RWPE1 (cell line): Measurements from ENCODE around the gene PEAR1.
A peak's percentile ranks its signal among the peaks of the same experiment; 100 is the strongest.

Source experiments
- CTCF ChIA-PET: fragments of 350-600 bp; sonication (Branson Sonifier 250); formaldehyde crosslinking; extraction: SDS; loops from one replicate; lab custom pipeline; 2021; lab: Yijun Ruan, JAX
- POLR2A ChIA-PET: fragments of 400-600 bp; formaldehyde crosslinking; extraction: SDS; loops from one replicate; lab custom pipeline; 2020; ENCODE audit warnings: antibody characterized with exemption; ENCODE audit not compliant: low non-redundant PET; lab: Yijun Ruan, JAX
- DNase-seq: peaks from one replicate; pipeline ENCODE4 v3.0.0; 2012; ENCODE audit warnings: low spot score
- H3K27ac ChIP-seq: fragments of 450-650 bp; 2 replicates; pipeline ENCODE4 v1.5.1; 2017
- CTCF ChIP-seq: fragments of 450-650 bp; conservative IDR thresholded peaks from 2 replicates; pipeline ENCODE4 v1.5.1; 2017; ENCODE audit warnings: low read depth, mild to moderate bottlenecking

The PEAR1 gene, protein sequence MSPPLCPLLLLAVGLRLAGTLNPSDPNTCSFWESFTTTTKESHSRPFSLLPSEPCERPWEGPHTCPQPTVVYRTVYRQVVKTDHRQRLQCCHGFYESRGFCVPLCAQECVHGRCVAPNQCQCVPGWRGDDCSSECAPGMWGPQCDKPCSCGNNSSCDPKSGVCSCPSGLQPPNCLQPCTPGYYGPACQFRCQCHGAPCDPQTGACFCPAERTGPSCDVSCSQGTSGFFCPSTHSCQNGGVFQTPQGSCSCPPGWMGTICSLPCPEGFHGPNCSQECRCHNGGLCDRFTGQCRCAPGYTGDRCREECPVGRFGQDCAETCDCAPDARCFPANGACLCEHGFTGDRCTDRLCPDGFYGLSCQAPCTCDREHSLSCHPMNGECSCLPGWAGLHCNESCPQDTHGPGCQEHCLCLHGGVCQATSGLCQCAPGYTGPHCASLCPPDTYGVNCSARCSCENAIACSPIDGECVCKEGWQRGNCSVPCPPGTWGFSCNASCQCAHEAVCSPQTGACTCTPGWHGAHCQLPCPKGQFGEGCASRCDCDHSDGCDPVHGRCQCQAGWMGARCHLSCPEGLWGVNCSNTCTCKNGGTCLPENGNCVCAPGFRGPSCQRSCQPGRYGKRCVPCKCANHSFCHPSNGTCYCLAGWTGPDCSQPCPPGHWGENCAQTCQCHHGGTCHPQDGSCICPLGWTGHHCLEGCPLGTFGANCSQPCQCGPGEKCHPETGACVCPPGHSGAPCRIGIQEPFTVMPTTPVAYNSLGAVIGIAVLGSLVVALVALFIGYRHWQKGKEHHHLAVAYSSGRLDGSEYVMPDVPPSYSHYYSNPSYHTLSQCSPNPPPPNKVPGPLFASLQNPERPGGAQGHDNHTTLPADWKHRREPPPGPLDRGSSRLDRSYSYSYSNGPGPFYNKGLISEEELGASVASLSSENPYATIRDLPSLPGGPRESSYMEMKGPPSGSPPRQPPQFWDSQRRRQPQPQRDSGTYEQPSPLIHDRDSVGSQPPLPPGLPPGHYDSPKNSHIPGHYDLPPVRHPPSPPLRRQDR

DNA sequence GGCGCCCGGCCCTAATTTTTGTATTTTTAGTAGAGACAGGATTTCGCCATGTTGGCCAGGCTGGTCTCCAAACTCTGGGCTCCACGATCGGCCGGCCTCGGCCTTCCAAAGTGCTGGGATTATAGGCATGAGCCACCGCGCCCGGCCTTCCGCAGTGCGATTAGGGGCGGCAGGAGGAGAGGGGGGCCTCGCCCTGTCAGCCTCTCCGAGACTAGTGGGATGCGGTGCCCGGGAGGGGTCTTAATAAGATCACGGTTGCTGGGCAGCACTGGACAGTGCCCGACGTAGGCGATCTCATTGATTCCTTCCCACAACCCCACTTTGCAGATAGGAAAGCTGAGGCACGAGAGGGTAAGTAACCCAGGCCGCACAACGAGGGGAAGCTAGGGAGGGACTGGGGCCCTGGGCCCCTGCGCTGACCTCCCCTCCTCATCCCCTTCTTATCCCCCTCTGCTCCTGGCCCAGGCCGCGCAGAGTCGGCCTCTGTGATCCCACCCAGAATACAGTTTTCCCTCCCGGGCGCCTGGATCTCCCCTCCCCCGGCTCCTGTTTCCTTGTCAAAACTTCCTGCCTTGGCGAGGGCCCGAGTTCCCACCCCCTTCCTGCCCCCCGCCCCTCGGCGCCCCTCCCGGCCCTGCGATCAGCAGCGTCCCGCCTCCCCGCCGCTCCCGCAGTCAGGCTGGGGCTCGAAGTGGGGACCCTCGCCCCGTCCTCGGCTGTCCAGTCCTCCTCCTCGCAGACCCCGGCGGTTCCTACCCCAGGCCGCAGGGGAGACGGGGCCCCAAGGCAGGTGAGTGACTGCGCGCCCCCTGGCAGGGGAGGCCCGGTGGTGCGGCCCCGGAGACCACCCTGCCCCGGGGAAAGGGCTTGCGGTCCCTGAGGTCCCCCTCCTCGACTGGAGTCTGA, at the start of gene PEAR1:
Gene PEAR1 (plus strand): TSS at position 671 of the 906 bp plus-strand sequence. CDS start 10,209 bp downstream, outside the sequence.
- H3K27ac ChIP-seq: peak within 1 kb of the TSS; percentile 99
- no peak for TF ChIP-seq CTCF
- ChIA-PET POLR2A (no interaction called here), CTCF (interaction anchor here (0.6 to 9.3 kb wide), 3 partner anchors 34 to 201 kb away, joined by 3 to 77 read pairs (median 4); no protein-coding TSS in a partner anchor)
- no peak for DNase-seq

DNA sequence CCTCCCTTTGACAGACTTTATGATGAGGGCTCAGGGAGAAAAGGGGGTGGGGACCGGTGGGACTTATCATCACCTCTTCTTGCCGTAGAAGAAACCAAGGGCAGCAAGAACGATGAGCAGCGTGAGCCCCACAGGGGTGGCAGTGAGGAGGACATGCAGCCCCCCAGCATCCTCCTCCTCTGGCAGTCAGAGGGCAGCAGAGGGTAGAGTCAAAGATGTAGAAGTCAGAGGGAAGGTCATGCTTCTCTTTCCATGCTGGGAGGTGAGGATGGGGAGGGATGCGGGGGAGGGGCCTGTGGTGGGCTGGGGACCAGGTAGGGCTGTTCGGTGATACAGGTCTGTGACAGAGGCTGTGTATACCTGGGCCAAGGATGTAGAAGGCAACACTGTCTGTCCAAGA, 49.4 kb upstream of the PEAR1 start:
- H3K27ac ChIP-seq: no peak overlapping the region
- CTCF ChIA-PET: interaction anchor here (1.0 kb wide), 1 partner anchor 15 kb away, joined by 3 read pairs; no protein-coding TSS in a partner anchor
- POLR2A ChIA-PET: no interaction called here
- DNase-seq: no peak
- TF ChIP-seq CTCF: no peak

DNA sequence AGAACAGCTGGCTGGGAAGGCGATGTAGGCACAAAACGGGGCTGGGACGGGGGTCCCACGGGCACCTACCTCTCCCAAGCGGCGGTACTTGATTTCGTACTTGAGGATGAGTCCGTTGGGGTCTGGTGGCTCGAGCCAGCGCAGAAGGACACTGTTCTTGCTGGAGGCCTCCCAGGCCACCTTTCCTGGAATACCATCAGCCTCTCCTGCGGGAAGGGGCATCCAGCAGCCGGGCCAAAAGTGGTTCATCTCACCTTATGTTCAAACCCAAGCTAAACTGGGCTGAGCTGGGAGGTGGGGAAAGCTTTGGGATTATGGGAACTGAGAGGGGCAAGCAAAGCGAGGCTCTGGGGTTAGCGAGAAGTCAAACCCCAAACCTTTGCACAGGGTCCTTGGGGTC, 48.9 kb upstream of the PEAR1 start:
- no peak for TF ChIP-seq CTCF
- POLR2A ChIA-PET: no interaction called here
- DNase-seq: no peak
- H3K27ac ChIP-seq: no peak overlapping the region
- CTCF ChIA-PET: interaction anchor here (0.8 kb wide), 1 partner anchor 183 kb away, joined by 3 read pairs; no protein-coding TSS in a partner anchor

GRCh38 chr1:156845055-156845952, 48.2 kb upstream of the PEAR1 start:
- DNase-seq: no peak
- CTCF ChIA-PET: interaction anchor here (0.5 to 0.8 kb wide), 4 partner anchors 49 to 307 kb away, joined by 3 read pairs; no protein-coding TSS in a partner anchor
- POLR2A ChIA-PET: no interaction called here
- no peak for TF ChIP-seq CTCF
- no peak overlapping the region for H3K27ac ChIP-seq

- POLR2A ChIA-PET: no interaction called here
- no peak for TF ChIP-seq CTCF
Observed at GRCh38 chr1:156845953-156846545, 47.5 kb upstream of the PEAR1 start.

More at GRCh38 chr1:156845953-156846545, 47.5 kb upstream of the PEAR1 start:
- DNase-seq: no peak
- no peak overlapping the region for H3K27ac ChIP-seq
- CTCF ChIA-PET: interaction anchor here (0.6 to 3.6 kb wide), 2 partner anchors 14 to 308 kb away, joined by 3 to 14 read pairs; partner anchors contain the start of gene NTRK1
